Smooth muscle cell (in vitro differentiated cells): ENCODE measurements around the gene TTLL1. TPM values are rescaled to one million over a fixed set of nuclear protein-coding genes. Genes with fewer than 3 reads are reported as not detected.

Source experiments
- DNase-seq: peaks from one replicate; lab custom pipeline; 2025; ENCODE audit not compliant: unreplicated experiment; lab: John Stamatoyannopoulos, UW
- H2AFZ ChIP-seq: fragments of 200-600 bp; sonication (generic); 2 replicates; pipeline ENCODE4 v1.6.0; 2016; ENCODE audit warnings: antibody characterized with exemption, low read depth, mild to moderate bottlenecking
- H3F3A ChIP-seq: fragments of 200-600 bp; sonication (generic); 2 replicates; pipeline ENCODE4 v1.6.0; 2017; ENCODE audit warnings: antibody characterized with exemption, low read depth
- H3K27ac ChIP-seq: fragments of 200-600 bp; sonication (generic); 2 replicates; pipeline ENCODE4 v1.5.1; 2016; ENCODE audit warnings: low read depth, mild to moderate bottlenecking
- H3K27me3 ChIP-seq: fragments of 200-600 bp; sonication (generic); 2 replicates; pipeline ENCODE4 v1.6.1; 2016; ENCODE audit warnings: low read depth, mild to moderate bottlenecking
- H3K36me3 ChIP-seq: fragments of 200-600 bp; sonication (generic); 2 replicates; pipeline ENCODE4 v1.5.1; 2016; ENCODE audit warnings: low read depth
- H3K4me1 ChIP-seq: fragments of 200-600 bp; sonication (generic); 2 replicates; pipeline ENCODE4 v1.5.1; 2016; ENCODE audit warnings: low read depth
- H3K4me2 ChIP-seq: fragments of 200-600 bp; sonication (generic); 2 replicates; pipeline ENCODE4 v1.6.0; 2016; ENCODE audit warnings: mild to moderate bottlenecking
- H3K4me3 ChIP-seq: fragments of 200-600 bp; sonication (generic); 2 replicates; pipeline ENCODE4 v1.5.1; 2016; ENCODE audit warnings: mild to moderate bottlenecking
- H3K79me2 ChIP-seq: fragments of 200-600 bp; sonication (generic); 2 replicates; pipeline ENCODE4 v1.6.0; 2016; ENCODE audit warnings: low read depth, mild to moderate bottlenecking
- H3K9ac ChIP-seq: fragments of 200-600 bp; sonication (generic); 2 replicates; pipeline ENCODE4 v1.6.0; 2016; ENCODE audit warnings: low read depth
- H3K9me3 ChIP-seq: fragments of 200-600 bp; sonication (generic); replicated peaks from 2 replicates; pipeline ENCODE4 v1.5.1; 2016; ENCODE audit warnings: low read depth
- H4K20me1 ChIP-seq: fragments of 200-600 bp; sonication (generic); 2 replicates; pipeline ENCODE4 v1.6.0; 2016; ENCODE audit warnings: low read depth
- WGBS: methylation state at CpG from one replicate; pipeline ENCODE4 v1.1.7; 2016; ENCODE audit warnings: low lambda C conversion rate; 5-methylcytosine and 5-hydroxymethylcytosine counted together
- polyA plus RNA-seq: library from polyadenylated mRNA; unstranded; fragments of >200 nt; fragmentation: Nextera tagmentation; extraction: Ambion mirVana; gene quantifications from 2 replicates; pipeline ENCODE4 v1.2.1, GENCODE V29; 2016
- total RNA-seq: library from RNA; depleted of rRNA; stranded (reverse); fragments of >200 nt; gene quantifications from 2 replicates; pipeline ENCODE4 v1.2.3, GENCODE V29; 2014
- TF ChIP-seq, protein P1 (sequence below): fragments of 200-600 bp; sonication (generic); IDR thresholded peaks from 2 replicates; pipeline ENCODE4 v1.5.1; 2017; ENCODE audit warnings: borderline replicate concordance, mild to moderate bottlenecking, antibody characterized with exemption; ENCODE audit not compliant: insufficient read depth, poor library complexity, severe bottlenecking

Gene TTLL1
- total and polyA plus RNA-seq, 2 experiments from 2014 or later = 12.7 to 17.7 TPM

DNA sequence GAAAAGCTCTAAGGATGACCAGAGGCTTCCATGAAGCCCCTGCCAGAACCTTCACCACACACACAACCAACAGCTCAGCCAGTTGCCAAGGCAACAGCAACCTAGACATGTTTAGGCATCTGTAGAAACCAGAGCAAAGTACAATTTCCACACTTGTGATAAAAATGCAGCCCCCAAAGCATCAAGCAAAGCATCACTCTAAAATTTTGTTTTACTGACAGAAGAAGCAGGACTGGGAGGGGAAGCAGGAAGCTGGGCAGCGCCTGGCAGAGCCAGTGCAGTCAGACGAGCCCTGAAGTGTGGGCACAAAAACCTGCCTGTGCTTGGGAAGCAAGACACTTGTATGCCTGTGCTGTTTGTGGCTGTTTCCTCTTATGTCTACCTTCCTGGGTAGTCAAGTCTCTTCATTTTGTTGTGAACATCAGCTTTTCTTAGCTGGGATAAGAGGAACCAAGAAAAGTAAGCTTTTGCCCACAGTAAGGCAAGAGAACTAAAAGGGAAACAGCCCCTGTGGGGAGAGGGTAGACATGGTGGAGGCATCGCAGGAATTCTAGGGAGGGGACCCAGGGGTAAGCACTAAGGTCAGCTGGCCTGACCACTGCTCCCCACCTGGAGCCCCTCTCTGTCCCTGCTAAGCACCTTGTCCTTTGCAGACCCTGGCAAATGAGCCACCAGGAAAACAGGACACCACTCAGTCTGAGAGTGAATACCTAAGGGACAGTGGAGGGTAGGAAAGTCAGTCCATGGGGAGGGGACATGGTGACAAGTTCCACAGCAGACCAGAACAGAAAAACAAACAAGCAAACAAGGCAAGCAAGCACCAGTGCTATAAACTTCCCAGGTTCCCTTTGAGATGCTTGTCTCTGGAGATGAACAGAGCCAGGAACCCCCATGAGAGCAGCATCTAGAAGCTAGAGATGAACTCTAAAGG, 87.7 kb downstream of the TTLL1 start:
- Histone ChIP-seq H2AFZ (no peak overlapping the region), H3K27me3 (no peaks in the 10 kb centered on the region), H4K20me1 (peaks cover 65% of the 10 kb centered on the region), H3K9ac (peak overlapping the region; percentile 27), H3K79me2 (peaks cover 95% of the 10 kb centered on the region), H3K9me3 (no peaks in the 10 kb centered on the region), H3K4me1 (peaks cover 35% of the 10 kb centered on the region), H3F3A (peaks cover 16% of the 10 kb centered on the region), H3K27ac (peak overlapping the region; percentile 85), H3K4me3 (no peak overlapping the region), H3K36me3 (no peaks in the 10 kb centered on the region), H3K4me2 (peak overlapping the region; percentile 73)
- 68% methylated on average over 3 of the region's 3 CpGs for WGBS
- DNase-seq = no peak
- TF ChIP-seq, protein P1, sequence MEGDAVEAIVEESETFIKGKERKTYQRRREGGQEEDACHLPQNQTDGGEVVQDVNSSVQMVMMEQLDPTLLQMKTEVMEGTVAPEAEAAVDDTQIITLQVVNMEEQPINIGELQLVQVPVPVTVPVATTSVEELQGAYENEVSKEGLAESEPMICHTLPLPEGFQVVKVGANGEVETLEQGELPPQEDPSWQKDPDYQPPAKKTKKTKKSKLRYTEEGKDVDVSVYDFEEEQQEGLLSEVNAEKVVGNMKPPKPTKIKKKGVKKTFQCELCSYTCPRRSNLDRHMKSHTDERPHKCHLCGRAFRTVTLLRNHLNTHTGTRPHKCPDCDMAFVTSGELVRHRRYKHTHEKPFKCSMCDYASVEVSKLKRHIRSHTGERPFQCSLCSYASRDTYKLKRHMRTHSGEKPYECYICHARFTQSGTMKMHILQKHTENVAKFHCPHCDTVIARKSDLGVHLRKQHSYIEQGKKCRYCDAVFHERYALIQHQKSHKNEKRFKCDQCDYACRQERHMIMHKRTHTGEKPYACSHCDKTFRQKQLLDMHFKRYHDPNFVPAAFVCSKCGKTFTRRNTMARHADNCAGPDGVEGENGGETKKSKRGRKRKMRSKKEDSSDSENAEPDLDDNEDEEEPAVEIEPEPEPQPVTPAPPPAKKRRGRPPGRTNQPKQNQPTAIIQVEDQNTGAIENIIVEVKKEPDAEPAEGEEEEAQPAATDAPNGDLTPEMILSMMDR = no peak

DNA sequence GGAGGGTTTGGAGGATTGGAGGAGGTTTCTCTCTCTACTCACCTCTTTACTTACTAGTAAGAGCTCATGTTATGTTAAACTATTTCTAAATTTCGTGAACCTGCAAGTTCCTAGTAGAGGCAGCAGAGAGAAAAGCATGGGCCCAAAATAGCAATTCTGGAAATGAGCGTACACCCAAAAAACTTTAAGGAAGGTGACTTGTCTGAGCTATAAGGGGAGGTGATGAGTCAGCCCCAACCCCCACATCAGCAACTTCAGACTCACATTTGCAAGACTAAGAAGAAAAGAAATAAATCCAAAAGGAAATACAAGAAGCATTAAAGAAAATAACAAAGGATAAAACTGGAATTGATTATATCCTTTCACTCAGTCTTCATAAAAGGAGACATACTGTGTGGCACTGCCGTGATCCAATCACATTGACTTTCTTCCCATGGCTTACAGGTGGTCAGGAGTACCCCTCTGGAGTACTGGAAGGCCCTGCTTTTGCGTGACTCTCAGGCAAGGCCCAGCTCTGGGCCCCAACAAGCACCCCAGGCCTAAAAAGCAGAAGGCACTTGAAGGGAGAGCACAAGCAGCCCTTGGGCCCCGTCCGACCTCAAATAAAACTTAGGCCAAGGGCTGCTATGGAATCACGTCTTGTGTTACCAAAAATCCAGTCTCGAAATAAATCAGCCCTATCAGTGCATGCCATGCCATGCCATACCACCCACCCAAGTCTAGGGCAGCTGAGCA, 88.6 kb downstream of the TTLL1 start:
- H3K9ac ChIP-seq = peak overlapping the region; percentile 27
- H3K4me1 ChIP-seq = peaks cover 35% of the 10 kb centered on the region
- H3K27ac ChIP-seq = peak overlapping the region; percentile 85
- no peaks in the 10 kb centered on the region for H3K36me3 ChIP-seq
- H3K4me3 ChIP-seq = no peak overlapping the region
- TF ChIP-seq, protein P1 = no peak
- 79% methylated on average over 8 of the region's 8 CpGs for WGBS
- H3K9me3 ChIP-seq = no peaks in the 10 kb centered on the region
- H2AFZ ChIP-seq = no peak overlapping the region
- H3K27me3 ChIP-seq = no peaks in the 10 kb centered on the region
- DNase-seq = no peak
- H3K4me2 ChIP-seq = peak overlapping the region; percentile 73
- peaks cover 59% of the 10 kb centered on the region for H4K20me1 ChIP-seq
- H3F3A ChIP-seq = peaks cover 16% of the 10 kb centered on the region
- peaks cover 95% of the 10 kb centered on the region for H3K79me2 ChIP-seq

DNA sequence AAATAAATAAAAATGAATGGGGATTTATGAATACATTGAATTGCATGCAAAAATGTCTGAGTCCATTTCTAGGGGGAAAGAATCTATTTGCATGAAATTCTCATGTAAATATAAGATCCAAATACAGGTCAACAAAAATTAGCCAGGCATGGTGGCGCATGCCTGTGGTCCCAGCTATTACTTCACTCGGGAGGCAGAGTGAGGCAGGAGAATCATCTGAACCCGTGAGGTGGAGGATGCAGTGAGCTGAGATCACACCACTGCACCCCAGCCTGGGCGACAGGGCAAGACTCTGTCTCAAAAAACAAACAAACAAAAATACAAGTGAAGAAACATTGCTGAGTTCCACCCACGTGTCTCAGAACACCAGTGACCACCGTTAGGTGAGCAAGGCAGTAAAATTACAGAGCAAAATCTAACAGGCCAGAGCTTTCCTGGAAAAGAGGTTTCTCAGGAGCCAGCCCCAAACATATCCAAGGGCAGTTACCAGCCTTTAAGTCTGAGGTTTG, 91.6 kb downstream of the TTLL1 start:
- H3K9ac ChIP-seq = no peak overlapping the region
- TF ChIP-seq, protein P1 = no peak
- H2AFZ ChIP-seq = no peak overlapping the region
- no peaks in the 10 kb centered on the region for H3K9me3 ChIP-seq
- peaks cover 80% of the 10 kb centered on the region for H3K79me2 ChIP-seq
- H3K27ac ChIP-seq = peak overlapping the region; percentile 62
- peaks cover 27% of the 10 kb centered on the region for H3K4me1 ChIP-seq
- peaks cover 47% of the 10 kb centered on the region for H4K20me1 ChIP-seq
- peak overlapping the region; percentile 17 for H3K4me2 ChIP-seq
- DNase-seq = no peak
- H3K4me3 ChIP-seq = no peak overlapping the region
- H3K27me3 ChIP-seq = no peaks in the 10 kb centered on the region
- H3F3A ChIP-seq = peaks cover 14% of the 10 kb centered on the region
- WGBS = 51% methylated on average over 6 of the region's 6 CpGs
- no peaks in the 10 kb centered on the region for H3K36me3 ChIP-seq
